ENCODE data around the gene MRC2. TPM values are rescaled to one million over a fixed set of nuclear protein-coding genes. Genes with fewer than 3 reads are reported as not detected.
"Not testable (repeated sequence)": the region's sequence is repeated elsewhere in the genome, so short reads cannot be mapped to it uniquely, and the experiment has no call there.

MRC2 gene
- total RNA-seq, 4 donors from 2014 or later, result 18.8 to 53.0 (median 20.6) TPM

GRCh38 chr17:62605588-62605987 is 21.9 kb upstream of the MRC2 start:
- WGBS, 2 donors, result 92 to 98% methylated on average over 7 of the region's 7 CpGs
- no peak for DNase-seq (ENCODE audit: low spot score in 2 of 2)
- H3K4me3 ChIP-seq (ENCODE audit: low read depth, poor library complexity, severe bottlenecking), result no peak overlapping the region
- TF ChIP-seq, protein P1, sequence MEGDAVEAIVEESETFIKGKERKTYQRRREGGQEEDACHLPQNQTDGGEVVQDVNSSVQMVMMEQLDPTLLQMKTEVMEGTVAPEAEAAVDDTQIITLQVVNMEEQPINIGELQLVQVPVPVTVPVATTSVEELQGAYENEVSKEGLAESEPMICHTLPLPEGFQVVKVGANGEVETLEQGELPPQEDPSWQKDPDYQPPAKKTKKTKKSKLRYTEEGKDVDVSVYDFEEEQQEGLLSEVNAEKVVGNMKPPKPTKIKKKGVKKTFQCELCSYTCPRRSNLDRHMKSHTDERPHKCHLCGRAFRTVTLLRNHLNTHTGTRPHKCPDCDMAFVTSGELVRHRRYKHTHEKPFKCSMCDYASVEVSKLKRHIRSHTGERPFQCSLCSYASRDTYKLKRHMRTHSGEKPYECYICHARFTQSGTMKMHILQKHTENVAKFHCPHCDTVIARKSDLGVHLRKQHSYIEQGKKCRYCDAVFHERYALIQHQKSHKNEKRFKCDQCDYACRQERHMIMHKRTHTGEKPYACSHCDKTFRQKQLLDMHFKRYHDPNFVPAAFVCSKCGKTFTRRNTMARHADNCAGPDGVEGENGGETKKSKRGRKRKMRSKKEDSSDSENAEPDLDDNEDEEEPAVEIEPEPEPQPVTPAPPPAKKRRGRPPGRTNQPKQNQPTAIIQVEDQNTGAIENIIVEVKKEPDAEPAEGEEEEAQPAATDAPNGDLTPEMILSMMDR (IDR thresholded peaks at IDR 0.05), result no peak
- no peak for TF ChIP-seq POLR2A (IDR thresholded peaks at IDR 0.05)
- intact Hi-C loops (cut with DNase I; ENCODE audit: low total_unique reads), result no loop called here

GRCh38 chr17:62611292-62611691 is 16.2 kb upstream of the MRC2 start:
- TF ChIP-seq POLR2A (IDR thresholded peaks at IDR 0.05), result no peak
- TF ChIP-seq, protein P1 (IDR thresholded peaks at IDR 0.05), result no peak
- H3K4me3 ChIP-seq (ENCODE audit: low read depth, poor library complexity, severe bottlenecking), result no peak overlapping the region
- 84 to 93% methylated on average over 5 of the region's 5 CpGs for WGBS, 2 donors
- DNase-seq (ENCODE audit: low spot score in 2 of 2), result no peak
- intact Hi-C loops (cut with DNase I; ENCODE audit: low total_unique reads), result no loop called here

DNA sequence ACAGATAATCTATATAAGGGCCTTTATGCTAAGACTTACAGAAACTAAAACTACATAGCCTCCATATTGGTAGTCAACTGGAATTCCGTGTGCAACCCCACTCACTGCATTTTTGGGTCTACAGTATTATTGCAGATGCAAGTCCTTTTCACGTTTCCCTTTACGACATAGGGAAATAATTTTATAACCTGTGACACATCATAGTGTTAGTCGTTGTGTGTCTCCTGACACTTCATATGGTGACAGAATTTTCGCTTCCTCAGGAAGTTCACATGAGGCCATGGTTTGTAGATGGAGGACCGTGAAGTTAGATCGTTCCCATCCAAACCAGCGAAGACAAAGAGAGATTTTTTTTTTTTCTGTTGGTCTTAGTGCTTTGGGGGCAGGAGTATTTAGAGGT is 15.7 kb upstream of the MRC2 start:
- intact Hi-C loops (cut with DNase I; ENCODE audit: low total_unique reads), result no loop called here
- TF ChIP-seq, protein P1 (IDR thresholded peaks at IDR 0.05), result no peak
- no peak for TF ChIP-seq POLR2A (IDR thresholded peaks at IDR 0.05)
- H3K4me3 ChIP-seq (ENCODE audit: low read depth, poor library complexity, severe bottlenecking), result no peak overlapping the region
- DNase-seq (ENCODE audit: low spot score in 2 of 2), result no peak
- 75 to 80% methylated on average over 8 of the region's 8 CpGs for WGBS, 2 donors

DNA sequence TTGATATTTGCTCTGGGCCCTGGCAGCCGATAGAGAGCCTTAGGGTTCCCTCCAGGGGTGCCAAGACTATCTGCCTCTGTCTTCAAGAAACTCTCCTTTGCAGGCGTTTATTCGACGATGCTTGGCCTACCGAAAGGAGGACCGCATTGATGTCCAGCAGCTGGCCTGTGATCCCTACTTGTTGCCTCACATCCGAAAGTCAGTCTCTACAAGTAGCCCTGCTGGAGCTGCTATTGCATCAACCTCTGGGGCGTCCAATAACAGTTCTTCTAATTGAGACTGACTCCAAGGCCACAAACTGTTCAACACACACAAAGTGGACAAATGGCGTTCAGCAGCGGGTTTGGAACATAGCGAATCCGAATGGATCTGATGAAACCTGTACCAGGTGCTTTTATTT is 15.2 kb upstream of the MRC2 start:
- WGBS, 2 donors, result 94% methylated on average over 8 to 12 of the region's 12 CpGs
- intact Hi-C loops (cut with DNase I; ENCODE audit: low total_unique reads); DNase-seq (ENCODE audit: low spot score in 2 of 2); H3K4me3 ChIP-seq (ENCODE audit: low read depth, poor library complexity, severe bottlenecking): not testable (repeated sequence)

DNA sequence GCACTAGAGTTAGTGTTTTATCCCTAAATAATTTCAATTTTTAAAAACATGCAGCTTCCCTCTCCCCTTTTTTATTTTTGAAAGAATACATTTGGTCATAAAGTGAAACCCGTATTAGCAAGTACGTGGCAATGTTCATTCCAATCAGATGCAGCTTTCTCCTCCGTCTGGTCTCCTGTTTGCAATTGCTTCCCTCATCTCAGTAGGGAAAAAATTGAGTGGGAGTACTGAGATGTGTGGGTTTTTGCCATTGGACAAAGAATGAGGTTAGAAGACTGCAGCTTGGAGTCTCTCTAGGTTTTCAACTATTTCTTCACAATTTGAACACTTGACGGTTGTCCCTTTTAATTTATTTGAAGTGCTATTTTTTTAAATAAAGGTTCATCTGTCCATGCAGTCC is 14.4 kb upstream of the MRC2 start:
- H3K4me3 ChIP-seq (ENCODE audit: low read depth, poor library complexity, severe bottlenecking); DNase-seq (ENCODE audit: low spot score in 2 of 2); intact Hi-C loops (cut with DNase I; ENCODE audit: low total_unique reads): not testable (repeated sequence)
- 66 to 78% methylated on average over 4 of the region's 4 CpGs for WGBS, 2 donors

- TF ChIP-seq, protein P1 (IDR thresholded peaks at IDR 0.05), result no peak
- no peak for TF ChIP-seq POLR2A (IDR thresholded peaks at IDR 0.05)
- peak in 1 of 2 donors; percentile 78 for DNase-seq (ENCODE audit: low spot score in 2 of 2)
- WGBS, 2 donors, result 52 to 65% methylated on average over 6 of the region's 6 CpGs
- no peak overlapping the region for H3K4me3 ChIP-seq (ENCODE audit: low read depth, poor library complexity, severe bottlenecking)
- intact Hi-C loops (cut with DNase I; ENCODE audit: low total_unique reads), result no loop called here
Measured at GRCh38 chr17:62614142-62614541, 13.3 kb upstream of the MRC2 start.

DNA sequence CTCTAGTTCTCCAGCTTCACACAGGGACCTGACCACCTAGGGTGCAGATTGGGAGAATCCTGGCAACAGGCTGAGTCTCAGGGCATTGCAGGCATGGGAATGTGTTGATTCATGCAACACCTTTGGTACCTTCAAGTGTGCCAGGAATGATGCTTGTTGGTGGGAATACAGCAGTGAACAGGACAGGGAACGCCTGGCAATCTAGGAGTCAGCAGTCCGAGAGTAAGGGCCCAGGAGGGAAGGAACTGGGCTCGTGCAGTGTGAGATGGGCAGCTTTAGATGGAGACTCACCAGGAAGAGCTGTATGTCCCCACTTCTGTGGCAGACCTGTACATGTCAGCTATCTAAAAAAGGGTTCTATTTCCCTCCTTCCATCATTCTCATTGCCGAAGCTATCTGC is 12.0 kb upstream of the MRC2 start:
- intact Hi-C loops (cut with DNase I; ENCODE audit: low total_unique reads), result no loop called here
- no peak overlapping the region for H3K4me3 ChIP-seq (ENCODE audit: low read depth, poor library complexity, severe bottlenecking)
- WGBS, 2 donors, result 85 to 88% methylated on average over 4 of the region's 4 CpGs
- TF ChIP-seq POLR2A (IDR thresholded peaks at IDR 0.05), result no peak
- TF ChIP-seq, protein P1 (IDR thresholded peaks at IDR 0.05), result no peak
- DNase-seq (ENCODE audit: low spot score in 2 of 2), result peak in 1 of 2 donors; percentile 71
